OCI-LY7 (cell line): ENCODE results near the gene DENND1A. TPM values are rescaled to one million over a fixed set of nuclear protein-coding genes. Genes with fewer than 3 reads are reported as not detected.
A peak's percentile ranks its signal among the peaks of the same experiment; 100 is the strongest.

Experiments
- BruUV-seq: library from RNA; stranded (reverse); fragments of 400-500 nt; replicated peaks from 2 replicates; lab custom pipeline; 2021; lab: Mats Ljungman, UMichigan
- CTCF ChIA-PET: fragments of 300-600 bp; sonication (Branson Sonifier 250); formaldehyde crosslinking; loops from one replicate; lab custom pipeline; 2022; ENCODE audit warnings: antibody characterized with exemption; ENCODE audit not compliant: unreplicated experiment; lab: Charles Lee
- POLR2A ChIA-PET: fragments of 300-600 bp; sonication (Branson Sonifier 250); formaldehyde crosslinking; loops from one replicate; lab custom pipeline; 2022; ENCODE audit warnings: antibody characterized with exemption; lab: Charles Lee
- DNase-seq: peaks from one replicate; pipeline ENCODE4 v3.0.0-alpha.2; 2015; ENCODE audit warnings: low spot score
- H2AFZ ChIP-seq: fragments of 200-600 bp; sonication (generic), shearing (Covaris generic); 2 replicates; pipeline ENCODE4 v1.6.1; 2014; ENCODE audit warnings: mild to moderate bottlenecking, antibody characterized with exemption, low read length, moderate library complexity
- H3K27ac ChIP-seq: fragments of 200-600 bp; sonication (generic); 2 replicates; pipeline ENCODE4 v1.5.1; 2014; ENCODE audit warnings: mixed run types, low read depth, mild to moderate bottlenecking, moderate library complexity, low read length, inconsistent platforms; ENCODE audit not compliant: poor library complexity, severe bottlenecking
- H3K36me3 ChIP-seq: fragments of 200-600 bp; sonication (generic); 2 replicates; pipeline ENCODE4 v1.6.1; 2014; ENCODE audit warnings: mild to moderate bottlenecking, antibody characterized with exemption, low read length, moderate library complexity, mixed read lengths; ENCODE audit not compliant: insufficient read depth
- H3K4me1 ChIP-seq: fragments of 200-600 bp; sonication (generic); 2 replicates; pipeline ENCODE4 v1.5.1; 2014; ENCODE audit warnings: mild to moderate bottlenecking, low read length; ENCODE audit not compliant: insufficient read depth, poor library complexity, severe bottlenecking
- H3K4me2 ChIP-seq: fragments of 200-600 bp; sonication (generic); 2 replicates; pipeline ENCODE4 v1.6.1; 2014; ENCODE audit warnings: mild to moderate bottlenecking, low read length
- H3K4me3 ChIP-seq: fragments of 200-600 bp; sonication (generic); 2 replicates; pipeline ENCODE4 v1.5.1; 2014; ENCODE audit warnings: mild to moderate bottlenecking, low read depth, low read length; ENCODE audit not compliant: poor library complexity, severe bottlenecking
- H3K79me2 ChIP-seq: fragments of 200-600 bp; sonication (generic); 2 replicates; pipeline ENCODE4 v1.6.1; 2016; ENCODE audit warnings: low read depth, mild to moderate bottlenecking, low read length, moderate library complexity, mixed read lengths; ENCODE audit not compliant: insufficient read depth
- H3K9me2 ChIP-seq: fragments of 200-600 bp; sonication (generic); 2 replicates; pipeline ENCODE4 v1.6.1; 2016; ENCODE audit warnings: mild to moderate bottlenecking, low read length, mixed read lengths; ENCODE audit not compliant: insufficient read depth
- H3K9me3 ChIP-seq: fragments of 200-600 bp; sonication (generic); 2 replicates; pipeline ENCODE4 v1.6.1; 2014; ENCODE audit warnings: mild to moderate bottlenecking, mixed run types, low read length, mixed read lengths
- H4K20me1 ChIP-seq: fragments of 200-600 bp; sonication (generic); 2 replicates; pipeline ENCODE4 v1.6.1; 2014; ENCODE audit warnings: mild to moderate bottlenecking, antibody characterized with exemption, low read length, moderate library complexity, mixed read lengths; ENCODE audit not compliant: insufficient read depth
- EZH2phosphoT487 ChIP-seq: fragments of 200-600 bp; sonication (generic); IDR thresholded peaks from 2 replicates; pipeline ENCODE4 v1.6.1; 2018; ENCODE audit warnings: low read depth, borderline replicate concordance, mild to moderate bottlenecking, mixed run types, antibody characterized with exemption, low read length, moderate library complexity, mixed read lengths
- intact Hi-C: fragments of 100-400 bp; cut with micrococcal nuclease; formaldehyde crosslinking; loops from one replicate; pipeline ENCODE4 v1.10.0; 2022; ENCODE audit not compliant: unreplicated experiment
- total RNA-seq, 2 experiments: library from RNA; depleted of rRNA in 1 of 2; stranded (reverse); fragments of >200 nt in 1 of 2; shearing (Covaris generic) in 1 of 2; gene quantifications; 2 replicates each; pipeline ENCODE4 v1.2.3, GENCODE V29; 2014 to 2022
- TF ChIP-seq, protein P1 (sequence below): fragments of 200-600 bp; sonication (generic); conservative IDR thresholded peaks from 2 replicates; pipeline ENCODE4 v1.5.1; 2014; ENCODE audit warnings: mild to moderate bottlenecking, antibody characterized with exemption, low read length, moderate library complexity, mixed read lengths

Gene DENND1A
- total RNA-seq, 2 experiments from 2014 or later = 17.9 to 36.3 TPM

DNA sequence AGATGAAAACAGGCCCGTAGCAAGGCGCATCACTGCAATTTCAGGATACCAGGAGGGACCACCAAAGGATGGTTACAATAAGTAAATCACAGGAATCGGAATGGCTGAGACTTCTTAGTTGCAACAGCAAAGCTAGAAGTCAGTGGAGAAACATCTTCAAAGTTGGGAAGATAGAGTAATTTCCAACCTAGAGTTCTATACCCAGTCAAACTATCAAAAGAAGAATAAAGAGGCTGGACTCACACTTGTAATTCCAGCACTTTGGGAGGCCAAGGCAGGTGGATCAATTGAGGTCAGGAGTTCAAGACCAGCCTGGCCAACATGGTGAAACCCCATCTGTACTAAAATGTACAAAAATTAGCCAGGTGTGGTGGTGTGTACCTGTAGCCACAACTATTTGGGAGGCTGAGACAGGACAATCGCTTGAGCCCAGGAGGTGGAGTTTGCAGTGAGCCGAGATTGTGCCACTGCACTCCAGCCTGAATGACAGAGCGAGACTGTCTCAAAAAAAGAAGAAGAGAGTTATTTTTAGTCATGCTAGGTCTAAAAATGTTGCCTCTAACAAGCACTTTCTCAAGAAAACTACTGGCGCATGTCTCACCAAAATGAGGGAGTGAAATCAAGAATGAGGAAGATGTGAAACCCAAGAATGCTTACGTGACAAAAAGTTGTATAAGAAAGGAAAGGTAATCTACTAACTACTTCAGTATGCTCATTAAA, 267.7 kb downstream of the DENND1A start:
- Histone ChIP-seq H3K27ac (no peak overlapping the region), H2AFZ (no peak overlapping the region), H3K79me2 (no peaks in the 10 kb centered on the region), H3K9me2 (no peaks in the 10 kb centered on the region), H4K20me1 (no peaks in the 10 kb centered on the region), H3K4me3 (no peak overlapping the region), H3K4me1 (peaks cover 27% of the 10 kb centered on the region), H3K36me3 (peaks cover 38% of the 10 kb centered on the region), H3K4me2 (no peak overlapping the region), H3K9me3 (peaks cover 29% of the 10 kb centered on the region; the same call in 1 of the 2 replicates)
- ChIA-PET CTCF (no interaction called here), POLR2A (no interaction called here)
- no TSS peak for BruUV-seq
- intact Hi-C loops = no loop called here
- DNase-seq = no peak
- TF ChIP-seq EZH2phosphoT487 = no peak
- TF ChIP-seq, protein P1, sequence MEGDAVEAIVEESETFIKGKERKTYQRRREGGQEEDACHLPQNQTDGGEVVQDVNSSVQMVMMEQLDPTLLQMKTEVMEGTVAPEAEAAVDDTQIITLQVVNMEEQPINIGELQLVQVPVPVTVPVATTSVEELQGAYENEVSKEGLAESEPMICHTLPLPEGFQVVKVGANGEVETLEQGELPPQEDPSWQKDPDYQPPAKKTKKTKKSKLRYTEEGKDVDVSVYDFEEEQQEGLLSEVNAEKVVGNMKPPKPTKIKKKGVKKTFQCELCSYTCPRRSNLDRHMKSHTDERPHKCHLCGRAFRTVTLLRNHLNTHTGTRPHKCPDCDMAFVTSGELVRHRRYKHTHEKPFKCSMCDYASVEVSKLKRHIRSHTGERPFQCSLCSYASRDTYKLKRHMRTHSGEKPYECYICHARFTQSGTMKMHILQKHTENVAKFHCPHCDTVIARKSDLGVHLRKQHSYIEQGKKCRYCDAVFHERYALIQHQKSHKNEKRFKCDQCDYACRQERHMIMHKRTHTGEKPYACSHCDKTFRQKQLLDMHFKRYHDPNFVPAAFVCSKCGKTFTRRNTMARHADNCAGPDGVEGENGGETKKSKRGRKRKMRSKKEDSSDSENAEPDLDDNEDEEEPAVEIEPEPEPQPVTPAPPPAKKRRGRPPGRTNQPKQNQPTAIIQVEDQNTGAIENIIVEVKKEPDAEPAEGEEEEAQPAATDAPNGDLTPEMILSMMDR = no peak

DNA sequence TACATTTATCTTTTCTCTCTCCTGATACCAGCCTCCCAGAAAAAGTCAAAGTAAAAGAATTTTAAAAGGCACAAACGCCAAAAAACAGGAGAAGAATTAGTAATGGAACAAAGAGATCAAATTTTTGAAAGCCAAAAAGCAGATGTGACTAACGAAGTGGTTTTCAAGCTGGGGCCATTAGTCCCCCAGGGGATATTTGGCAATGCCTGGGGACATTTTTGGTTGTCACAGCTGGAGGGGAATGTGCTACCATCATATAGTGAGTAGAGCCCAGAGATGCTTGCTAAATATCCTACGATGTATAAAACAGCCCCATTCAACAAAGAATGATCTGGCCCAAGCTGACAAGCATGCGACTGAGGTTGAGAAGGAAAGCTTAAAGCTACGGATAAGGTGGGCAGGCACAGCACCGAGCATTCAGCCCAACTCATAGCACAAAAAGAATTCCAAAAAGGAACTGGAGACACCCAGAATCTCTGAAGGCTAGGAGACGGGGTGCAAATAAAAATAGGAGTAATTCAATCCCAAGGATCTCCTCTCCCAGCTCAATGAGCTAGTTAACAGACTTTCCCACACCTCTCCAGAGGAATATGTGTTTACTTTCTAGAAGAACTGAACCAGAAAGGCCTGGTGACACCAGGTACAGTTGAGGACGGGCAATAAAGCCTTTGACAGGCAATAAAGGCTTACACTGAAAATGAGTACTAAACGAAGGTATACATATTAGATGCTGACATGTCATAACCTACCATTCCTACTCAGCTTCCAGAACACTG, 269.0 kb downstream of the DENND1A start:
- Histone ChIP-seq H3K79me2 (no peaks in the 10 kb centered on the region), H3K4me2 (no peak overlapping the region), H3K4me1 (peaks cover 27% of the 10 kb centered on the region), H3K9me3 (peaks cover 29% of the 10 kb centered on the region; the same call in 1 of the 2 replicates), H3K4me3 (no peak overlapping the region), H3K36me3 (peaks cover 28% of the 10 kb centered on the region), H3K27ac (no peak overlapping the region), H2AFZ (no peak overlapping the region), H3K9me2 (no peaks in the 10 kb centered on the region), H4K20me1 (no peaks in the 10 kb centered on the region)
- ChIA-PET POLR2A (no interaction called here), CTCF (no interaction called here)
- no peak for TF ChIP-seq EZH2phosphoT487
- TF ChIP-seq, protein P1 = no peak
- no TSS peak for BruUV-seq
- DNase-seq = peak; percentile 31
- intact Hi-C loops = no loop called here

DNA sequence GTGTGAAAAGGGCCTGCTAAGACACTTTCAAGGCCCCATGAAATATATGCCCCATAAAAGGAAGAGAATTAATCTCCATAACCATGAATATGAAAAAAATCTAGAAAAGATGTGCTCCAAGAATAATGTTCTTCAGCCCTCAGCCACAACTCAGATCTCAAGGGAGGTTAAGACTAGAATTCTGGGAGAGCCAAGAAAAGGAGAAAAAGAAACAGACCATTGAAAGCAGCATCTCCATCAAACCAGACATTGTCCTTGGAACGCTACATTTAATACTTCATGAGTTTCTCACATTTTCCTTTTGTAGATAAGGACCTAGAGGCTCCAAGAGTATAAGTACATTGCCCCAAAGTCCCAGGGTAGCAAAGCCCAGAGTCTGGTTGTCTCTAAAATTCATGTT, 270.6 kb downstream of the DENND1A start:
- H3K4me2 ChIP-seq = peak overlapping the region; percentile 63
- H3K4me3 ChIP-seq = peak overlapping the region; percentile 9
- DNase-seq = no peak
- peaks cover 27% of the 10 kb centered on the region for H3K4me1 ChIP-seq
- H3K27ac ChIP-seq = peak overlapping the region; percentile 52
- no peaks in the 10 kb centered on the region for H3K9me2 ChIP-seq
- H2AFZ ChIP-seq = peak overlapping the region; percentile 56; the same call in 1 of the 2 replicates
- ChIA-PET CTCF (no interaction called here), POLR2A (interaction anchor here (0.5 kb wide), 1 partner anchor 336 kb away, joined by 3 read pairs; no protein-coding TSS in a partner anchor)
- no peak for TF ChIP-seq EZH2phosphoT487
- TF ChIP-seq, protein P1 = no peak
- no TSS peak for BruUV-seq
- no peaks in the 10 kb centered on the region for H3K79me2 ChIP-seq
- intact Hi-C loops = loop anchor here (2.0 kb wide), 1 partner anchor 19 kb away; no protein-coding TSS in a partner anchor
- peaks cover 20% of the 10 kb centered on the region; the same call in 1 of the 2 replicates for H3K9me3 ChIP-seq
- peaks cover 28% of the 10 kb centered on the region for H3K36me3 ChIP-seq
- no peaks in the 10 kb centered on the region for H4K20me1 ChIP-seq
